H1 (cell line): Measurements from ENCODE around the gene VSIG10L2. TPM values are rescaled to one million over a fixed set of nuclear protein-coding genes. Genes with fewer than 3 reads are reported as not detected.

ENCODE experiments used
- CTCF ChIA-PET: fragments of 300-600 bp; sonication (Branson Sonifier 250); formaldehyde crosslinking; loops from one replicate; lab custom pipeline; 2021; ENCODE audit not compliant: partially characterized antibody; lab: Charles Lee
- POLR2A ChIA-PET: fragments of 300-600 bp; sonication (Branson Sonifier 250); formaldehyde crosslinking; loops from one replicate; lab custom pipeline; 2021; ENCODE audit warnings: inconsistent platforms; ENCODE audit not compliant: partially characterized antibody; lab: Charles Lee
- DNase-seq, 2 experiments: peaks; one replicate each; pipeline versions ENCODE4 v3.0.0 to v3.0.0-alpha.2; 2010 to 2022; ENCODE audit warnings: low spot score in 2 of 2, low read depth in 1 of 2, mixed read lengths in 1 of 2
- FAIRE-seq: peaks from 2 replicates; lab custom pipeline; 2011; peaks lifted over from hg19 to GRCh38; lab: Jason Lieb, UNC
- H2AFZ ChIP-seq: 2 replicates; pipeline ENCODE4 v1.8.1; 2012; ENCODE audit warnings: low read length, inconsistent platforms
- H2AK5ac ChIP-seq: 2 replicates; pipeline ENCODE4 v1.6.1; 2013; ENCODE audit warnings: low read depth, low read length
- H2BK120ac ChIP-seq: replicated peaks from 2 replicates; pipeline ENCODE3; 2013; ENCODE audit warnings: low read depth, low read length, inconsistent platforms
- H2BK12ac ChIP-seq: 2 replicates; pipeline ENCODE4 v1.6.1; 2013; ENCODE audit warnings: low read depth, low read length
- H2BK15ac ChIP-seq: 2 replicates; pipeline ENCODE4 v1.6.1; 2013; ENCODE audit warnings: low read length
- H2BK20ac ChIP-seq: 2 replicates; pipeline ENCODE4 v1.6.1; 2013; ENCODE audit warnings: low read length
- H2BK5ac ChIP-seq: 2 replicates; pipeline ENCODE4 v1.6.1; 2013; ENCODE audit warnings: low read depth, low read length
- H3K14ac ChIP-seq: 2 replicates; pipeline ENCODE4 v1.6.1; 2013; ENCODE audit warnings: inconsistent platforms; ENCODE audit not compliant: insufficient read length
- H3K18ac ChIP-seq: 2 replicates; pipeline ENCODE4 v1.6.1; 2013; ENCODE audit warnings: low read length; ENCODE audit errors: extremely low read depth
- H3K23ac ChIP-seq: 2 replicates; pipeline ENCODE4 v1.6.1; 2013; ENCODE audit warnings: inconsistent platforms; ENCODE audit not compliant: insufficient read length
- H3K23me2 ChIP-seq: 2 replicates; pipeline ENCODE4 v1.6.1; 2013; ENCODE audit warnings: low read depth, low read length
- H3K27ac ChIP-seq: 2 replicates; pipeline ENCODE4 v1.6.1; 2011; ENCODE audit warnings: low read depth, low read length, inconsistent platforms
- H3K27me3 ChIP-seq, 4 experiments: replicated peaks in 1 of 4; 1 replicate in 1 of 4; 2 replicates in 3 of 4; pipeline versions ENCODE4 v1.6.1 to v1.8.1; 2011 to 2013; ENCODE audit warnings: low read length in 3 of 4, mild to moderate bottlenecking in 3 of 4, inconsistent platforms in 2 of 4, mixed read lengths in 2 of 4, moderate library complexity in 1 of 4; ENCODE audit not compliant: control insufficient read depth in 3 of 4, insufficient read depth in 3 of 4; ENCODE audit errors: extremely low read depth in 1 of 4
- H3K36me3 ChIP-seq, 4 experiments: 2 replicates each; pipeline versions ENCODE4 v1.6.1 to v1.8.1; 2011 to 2013; ENCODE audit warnings: mild to moderate bottlenecking in 4 of 4, low read length in 3 of 4, moderate library complexity in 2 of 4, control low read depth in 1 of 4, inconsistent platforms in 1 of 4; ENCODE audit not compliant: insufficient read depth in 4 of 4, control insufficient read depth in 2 of 4
- H3K4ac ChIP-seq: replicated peaks from 2 replicates; pipeline ENCODE3; 2013; ENCODE audit warnings: low read length, low read depth, mixed read lengths, inconsistent platforms; ENCODE audit not compliant: insufficient read length
- H3K4me1 ChIP-seq, 4 experiments: replicated peaks in 1 of 4; 1 replicate in 1 of 4; 2 replicates in 3 of 4; pipeline versions ENCODE4 v1.6.1 to v1.8.1; 2011 to 2013; ENCODE audit warnings: low read length in 3 of 4, inconsistent platforms in 2 of 4, mixed read lengths in 1 of 4; ENCODE audit not compliant: insufficient read depth in 4 of 4, control insufficient read depth in 3 of 4
- H3K4me2 ChIP-seq, 2 experiments: 2 replicates each; pipeline versions ENCODE4 v1.6.1 to v1.8.1; 2011 to 2013; ENCODE audit warnings: low read depth in 2 of 2, low read length in 2 of 2, control low read depth in 1 of 2, inconsistent platforms in 1 of 2, mild to moderate bottlenecking in 1 of 2; ENCODE audit not compliant: insufficient read depth in 1 of 2
- H3K4me3 ChIP-seq, 4 experiments: fragments of 200-600, 300-600 bp in 1 of 4; sonication (generic), shearing (Covaris generic), sonication (Bioruptor Twin) in 1 of 4; 2 replicates each; pipeline versions ENCODE4 v1.5.1 to v1.8.1; 2011 to 2016; ENCODE audit warnings: low read length in 4 of 4, low read depth in 3 of 4, control low read depth in 2 of 4, inconsistent platforms in 2 of 4, mild to moderate bottlenecking in 2 of 4, mixed read lengths in 1 of 4, moderate library complexity in 1 of 4; ENCODE audit not compliant: insufficient read depth in 2 of 4; ENCODE audit errors: extremely low read depth in 1 of 4
- H3K56ac ChIP-seq: replicated peaks from 2 replicates; pipeline ENCODE3; 2013; ENCODE audit warnings: low read depth, mild to moderate bottlenecking, mixed read lengths, low read length, inconsistent platforms; ENCODE audit not compliant: insufficient read length
- H3K79me1 ChIP-seq: 2 replicates; pipeline ENCODE4 v1.6.1; 2013; ENCODE audit warnings: low read depth, low read length, control low read depth
- H3K79me2 ChIP-seq, 2 experiments: 2 replicates each; pipeline versions ENCODE4 v1.6.1 to v1.8.1; 2012 to 2013; ENCODE audit warnings: low read length in 2 of 2, mild to moderate bottlenecking in 2 of 2, inconsistent platforms in 1 of 2; ENCODE audit not compliant: insufficient read depth in 2 of 2, control insufficient read depth in 1 of 2
- H3K9ac ChIP-seq, 4 experiments: replicated peaks in 1 of 4; 1 replicate in 1 of 4; 2 replicates in 3 of 4; pipeline versions ENCODE4 v1.6.1 to v1.8.1; 2011 to 2013; ENCODE audit warnings: low read depth in 3 of 4, low read length in 3 of 4, control low read depth in 2 of 4, mild to moderate bottlenecking in 2 of 4, moderate library complexity in 2 of 4, inconsistent platforms in 1 of 4; ENCODE audit errors: extremely low read depth in 1 of 4
- H3K9me3 ChIP-seq, 2 experiments: 2 replicates each; pipeline versions ENCODE4 v1.6.1 to v1.8.1; 2012 to 2013; ENCODE audit warnings: mild to moderate bottlenecking in 2 of 2, moderate library complexity in 2 of 2, control low read depth in 1 of 2, inconsistent platforms in 1 of 2, low read depth in 1 of 2, low read length in 1 of 2, mixed read lengths in 1 of 2; ENCODE audit not compliant: insufficient read depth in 2 of 2
- H4K20me1 ChIP-seq, 2 experiments: replicated peaks in 1 of 2; 2 replicates each; pipeline versions ENCODE3 to v1.8.1; 2011 to 2013; ENCODE audit warnings: inconsistent platforms in 2 of 2, low read length in 2 of 2, mild to moderate bottlenecking in 1 of 2; ENCODE audit not compliant: insufficient read depth in 2 of 2, control insufficient read depth in 1 of 2
- H4K5ac ChIP-seq: 2 replicates; pipeline ENCODE4 v1.6.1; 2013; ENCODE audit warnings: low read length, low read depth, mixed read lengths, inconsistent platforms; ENCODE audit not compliant: insufficient read length
- H4K8ac ChIP-seq: 2 replicates; pipeline ENCODE4 v1.8.0; 2013; ENCODE audit warnings: mild to moderate bottlenecking, moderate library complexity, low read length, inconsistent platforms; ENCODE audit not compliant: insufficient read depth; ENCODE audit errors: extremely low read depth
- H4K91ac ChIP-seq: replicated peaks from 2 replicates; pipeline ENCODE3; 2013; ENCODE audit warnings: low read length, mixed read lengths, inconsistent platforms; ENCODE audit not compliant: insufficient read length
- BCL11A ChIP-seq, 2 experiments: IDR thresholded peaks; one replicate each; pipeline ENCODE4 v1.6.1; 2011; ENCODE audit warnings: low read depth in 2 of 2, low read length in 2 of 2, mild to moderate bottlenecking in 2 of 2
- CHD1 ChIP-seq: IDR thresholded peaks from 2 replicates; pipeline ENCODE4 v1.6.1; 2012; ENCODE audit warnings: low read depth, low read length, improper control_type of control experiment
- GABPA ChIP-seq: IDR thresholded peaks from 2 replicates; pipeline ENCODE4 v1.6.1; 2011; ENCODE audit warnings: mild to moderate bottlenecking, low read length, moderate library complexity, borderline replicate concordance; ENCODE audit not compliant: insufficient read depth
- WGBS, 2 experiments: shearing (Covaris generic) in 1 of 2; methylation state at CpG; one replicate each; pipeline versions ENCODE4 v1.1.6 to v1.1.7; 2013 to 2015; ENCODE audit warnings: low lambda C conversion rate in 2 of 2, mixed read lengths in 2 of 2, inconsistent platforms in 1 of 2, low coverage in 1 of 2, missing lambda C conversion rate in 1 of 2; ENCODE audit not compliant: insufficient replicate concordance in 2 of 2, insufficient coverage in 1 of 2, insufficient read length in 1 of 2; ENCODE audit errors: extremely low coverage in 1 of 2, missing lambda C conversion rate in 1 of 2; 5-methylcytosine and 5-hydroxymethylcytosine counted together
- polyA plus RNA-seq, 7 experiments: library from polyadenylated mRNA; depleted of rRNA in 3 of 7; stranded (reverse) in 5 of 7; unstranded in 2 of 7; fragments of >200 nt in 5 of 7; fragments of 200-250 nt in 2 of 7; gene quantifications; 1 replicate in 5 of 7; 2 replicates in 1 of 7; 4 replicates in 1 of 7; pipeline versions ENCODE4 v1.2.1 to v1.2.3, GENCODE V29; 2011 to 2013; ENCODE audit warnings: missing spikeins in 2 of 7, mixed read lengths in 2 of 7
- total RNA-seq: library from RNA; stranded (reverse); fragmentation: NEBNext Ultra II Directional; extraction: Animal tissue kit (Norgen Biotek cat#: 25700); gene quantifications from 2 replicates; pipeline ENCODE4 v1.2.1, GENCODE V29; 2021

The VSIG10L2 gene
- total and polyA plus RNA-seq, 2 of the 8 experiments (the other 6 are each of a cell fraction or from before 2014, with no cell fraction given) = not detected

- H4K8ac ChIP-seq = no peak overlapping the region
- ChIA-PET POLR2A (interaction anchor here (0.8 to 2.3 kb wide), 10 partner anchors 10 to 366 kb away, joined by 3 to 27 read pairs (median 4); partner anchors contain the start of genes FAM118B, FOXRED1, HYLS1 and RPUSD4), CTCF (interaction anchor here (0.7 to 1.7 kb wide), 3 partner anchors 13 to 287 kb away, joined by 3 to 4 read pairs (median 4); no protein-coding TSS in a partner anchor)
- peaks cover 0 to 35% of the 10 kb centered on the region in 2 experiments; a peak in 2 of 4 replicates for H3K79me2 ChIP-seq
- H3K14ac ChIP-seq = no peak overlapping the region
- no peaks in the 10 kb centered on the region for H3K9me3 ChIP-seq
- DNase-seq = no peak
- H3K4me2 ChIP-seq = peak overlapping the region; percentile 98 to 99
- H2BK120ac ChIP-seq = no peak overlapping the region
- peak overlapping the region; percentile 9 to 74 (median 53); a peak in 4 of 7 replicates for H3K9ac ChIP-seq
- H2BK12ac ChIP-seq = no peak overlapping the region
- H4K91ac ChIP-seq = no peak overlapping the region
- peaks cover 0 to 2% of the 10 kb centered on the region in 2 experiments for H4K20me1 ChIP-seq
- peaks cover 3 to 18% (median 12%) of the 10 kb centered on the region in 4 experiments for H3K27me3 ChIP-seq
- H3K18ac ChIP-seq = no peak overlapping the region
- peaks cover 0 to 22% (median 8%) of the 10 kb centered on the region in 4 experiments; a peak in 6 of 8 replicates for H3K36me3 ChIP-seq
- 55% methylated on average over 11 of the region's 20 CpGs; no CpG with 5 or more reads in 1 of the 2 experiments for WGBS, 2 experiments
- no peak overlapping the region for H2BK15ac ChIP-seq
- no peak overlapping the region for H2BK20ac ChIP-seq
- no peaks in the 10 kb centered on the region for H3K79me1 ChIP-seq
- no peak for FAIRE-seq
- no peak overlapping the region for H3K27ac ChIP-seq
- no peak overlapping the region for H3K56ac ChIP-seq
- no peak overlapping the region for H4K5ac ChIP-seq
- peak overlapping the region; percentile 77 for H2AFZ ChIP-seq
- peak overlapping the region; percentile 85 to 99 (median 92) for H3K4me3 ChIP-seq
- peaks cover 0 to 4% (median 0%) of the 10 kb centered on the region in 4 experiments; a peak in 2 of 7 replicates for H3K4me1 ChIP-seq
- H3K4ac ChIP-seq = peak overlapping the region; percentile 2
- H2BK5ac ChIP-seq = no peak overlapping the region
- H3K23me2 ChIP-seq = peaks cover 7% of the 10 kb centered on the region
- H3K23ac ChIP-seq = no peak overlapping the region
- H2AK5ac ChIP-seq = no peak overlapping the region
- TF ChIP-seq CHD1 (no peak), BCL11A (IDR thresholded peaks at IDR 0.05; ENCODE audit: low read depth in 2 of 2, low read length in 2 of 2) (no peak), GABPA (no peak)
Measured at GRCh38 chr11:125902277-125902926, 43.4 kb upstream of the VSIG10L2 start.
